KMS-11 (cell line): Measurements from ENCODE around the gene MEGF11.

Experiments used
- H2AFZ ChIP-seq: fragments of 200-600 bp; sonication (generic); 2 replicates; pipeline ENCODE4 v1.6.1; 2016; ENCODE audit warnings: antibody characterized with exemption, mixed run types, low read depth
- H3K27ac ChIP-seq: fragments of 200-600 bp; sonication (generic); 2 replicates; pipeline ENCODE4 v1.6.1; 2016; ENCODE audit warnings: mild to moderate bottlenecking, mixed run types
- H3K27me3 ChIP-seq: fragments of 200-600 bp; sonication (generic); 2 replicates; pipeline ENCODE4 v1.6.1; 2017; ENCODE audit warnings: mild to moderate bottlenecking, low read depth, mixed run types, moderate library complexity; ENCODE audit not compliant: insufficient read depth
- H3K36me3 ChIP-seq: fragments of 200-600 bp; sonication (generic); 2 replicates; pipeline ENCODE4 v1.6.1; 2017; ENCODE audit warnings: mild to moderate bottlenecking, mixed run types; ENCODE audit not compliant: insufficient read depth
- H3K4me1 ChIP-seq: fragments of 200-600 bp; sonication (generic); 2 replicates; pipeline ENCODE4 v1.6.1; 2016; ENCODE audit warnings: mild to moderate bottlenecking, low read depth, mixed run types; ENCODE audit not compliant: poor library complexity, severe bottlenecking
- H3K4me2 ChIP-seq: fragments of 200-600 bp; sonication (generic); 2 replicates; pipeline ENCODE4 v1.7.0; 2016; ENCODE audit warnings: mild to moderate bottlenecking, mixed run types
- H3K4me3 ChIP-seq: fragments of 200-600 bp; sonication (generic); IDR thresholded peaks from 2 replicates; pipeline ENCODE4 v1.6.1; 2017; ENCODE audit warnings: low read depth, low read length, mixed read lengths; ENCODE audit not compliant: insufficient read depth
- H3K79me2 ChIP-seq: fragments of 200-600 bp; sonication (generic); 2 replicates; pipeline ENCODE4 v1.6.1; 2016; ENCODE audit warnings: low read depth, mixed run types; ENCODE audit not compliant: insufficient read depth
- H3K9ac ChIP-seq: fragments of 200-600 bp; sonication (generic); 2 replicates; pipeline ENCODE4 v1.6.1; 2016; ENCODE audit warnings: mild to moderate bottlenecking, mixed run types
- H4K20me1 ChIP-seq: fragments of 200-600 bp; sonication (generic); 2 replicates; pipeline ENCODE4 v1.6.1; 2016; ENCODE audit warnings: mild to moderate bottlenecking, mixed run types; ENCODE audit not compliant: insufficient read depth
- TF ChIP-seq, protein P1 (sequence below): fragments of 200-600 bp; sonication (generic); conservative IDR thresholded peaks from 2 replicates; pipeline ENCODE4 v1.6.1; 2017; ENCODE audit warnings: low read depth, mild to moderate bottlenecking, antibody characterized with exemption, low read length, moderate library complexity, mixed read lengths

MEGF11 gene

DNA sequence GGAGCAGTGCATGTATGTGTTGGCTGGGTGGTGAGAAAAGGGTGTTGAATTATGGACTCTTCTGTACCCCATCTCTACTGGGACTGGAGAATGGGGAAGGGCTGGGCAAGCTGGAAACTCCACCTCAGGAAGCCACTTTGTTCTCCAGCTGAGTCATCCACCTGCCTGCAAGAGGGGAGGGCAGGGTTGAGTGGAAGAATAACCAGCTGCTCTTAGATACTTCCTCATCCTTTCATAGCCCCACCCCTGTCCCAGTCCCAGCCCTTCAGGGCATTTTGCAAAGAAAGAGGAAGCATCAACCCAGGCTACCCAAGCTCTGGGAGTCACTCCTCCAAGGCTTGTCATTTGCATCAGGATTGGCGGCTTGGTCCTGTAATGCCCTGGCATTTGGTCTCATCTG lies 351.2 kb downstream of the MEGF11 start:
- Histone ChIP-seq H3K27ac (no peak overlapping the region), H3K4me1 (peaks cover 9% of the 10 kb centered on the region), H3K4me2 (no peak overlapping the region), H3K9ac (no peak overlapping the region), H2AFZ (no peak overlapping the region), H3K27me3 (no peaks in the 10 kb centered on the region), H3K36me3 (no peaks in the 10 kb centered on the region), H4K20me1 (no peaks in the 10 kb centered on the region), H3K79me2 (no peaks in the 10 kb centered on the region), H3K4me3 (no peak overlapping the region)
- TF ChIP-seq, protein P1, sequence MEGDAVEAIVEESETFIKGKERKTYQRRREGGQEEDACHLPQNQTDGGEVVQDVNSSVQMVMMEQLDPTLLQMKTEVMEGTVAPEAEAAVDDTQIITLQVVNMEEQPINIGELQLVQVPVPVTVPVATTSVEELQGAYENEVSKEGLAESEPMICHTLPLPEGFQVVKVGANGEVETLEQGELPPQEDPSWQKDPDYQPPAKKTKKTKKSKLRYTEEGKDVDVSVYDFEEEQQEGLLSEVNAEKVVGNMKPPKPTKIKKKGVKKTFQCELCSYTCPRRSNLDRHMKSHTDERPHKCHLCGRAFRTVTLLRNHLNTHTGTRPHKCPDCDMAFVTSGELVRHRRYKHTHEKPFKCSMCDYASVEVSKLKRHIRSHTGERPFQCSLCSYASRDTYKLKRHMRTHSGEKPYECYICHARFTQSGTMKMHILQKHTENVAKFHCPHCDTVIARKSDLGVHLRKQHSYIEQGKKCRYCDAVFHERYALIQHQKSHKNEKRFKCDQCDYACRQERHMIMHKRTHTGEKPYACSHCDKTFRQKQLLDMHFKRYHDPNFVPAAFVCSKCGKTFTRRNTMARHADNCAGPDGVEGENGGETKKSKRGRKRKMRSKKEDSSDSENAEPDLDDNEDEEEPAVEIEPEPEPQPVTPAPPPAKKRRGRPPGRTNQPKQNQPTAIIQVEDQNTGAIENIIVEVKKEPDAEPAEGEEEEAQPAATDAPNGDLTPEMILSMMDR, result no peak

DNA sequence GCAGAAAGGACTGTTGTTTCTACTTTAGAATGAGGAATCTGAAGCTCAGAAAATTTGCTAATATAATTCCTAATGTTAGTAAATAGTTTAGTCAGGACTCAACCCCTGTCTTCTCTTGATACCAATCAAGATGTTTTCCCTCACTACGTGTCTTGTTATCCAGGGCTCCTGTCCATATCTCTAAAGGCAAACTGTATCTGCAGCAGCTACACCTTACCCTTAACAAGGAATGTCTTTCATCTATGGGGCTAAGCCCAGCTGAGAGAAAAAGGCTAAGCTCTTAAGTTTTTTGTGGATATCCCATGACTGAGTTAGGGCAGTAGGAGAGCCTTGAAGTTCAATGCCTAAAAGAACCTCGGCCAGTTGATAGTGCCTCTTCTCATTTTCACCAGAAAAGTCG lies 351.7 kb downstream of the MEGF11 start:
- TF ChIP-seq, protein P1, result no peak
- Histone ChIP-seq H3K9ac (no peak overlapping the region), H4K20me1 (no peaks in the 10 kb centered on the region), H2AFZ (no peak overlapping the region), H3K79me2 (no peaks in the 10 kb centered on the region), H3K27ac (no peak overlapping the region), H3K27me3 (no peaks in the 10 kb centered on the region), H3K4me3 (no peak overlapping the region), H3K4me1 (peaks cover 9% of the 10 kb centered on the region), H3K36me3 (no peaks in the 10 kb centered on the region), H3K4me2 (no peak overlapping the region)

DNA sequence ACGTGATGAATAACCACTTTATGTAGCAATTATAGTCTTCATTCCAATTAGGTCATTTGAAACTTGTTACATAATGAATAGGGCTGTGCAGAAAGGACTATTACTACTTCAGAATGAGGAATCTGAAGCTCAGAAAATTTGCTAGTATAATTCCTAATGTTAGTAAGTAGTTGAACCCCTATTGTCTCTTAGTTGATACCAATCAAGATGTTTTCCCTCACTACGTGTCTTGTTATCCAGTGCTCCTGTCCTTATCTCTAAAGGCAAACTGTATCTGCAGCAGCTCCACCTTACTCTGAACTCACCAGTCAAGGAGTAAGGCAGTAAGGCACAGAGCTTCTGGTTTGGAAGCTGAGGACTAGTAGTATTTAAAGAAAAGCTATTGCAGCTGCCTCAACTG lies 352.2 kb downstream of the MEGF11 start:
- Histone ChIP-seq H3K27ac (no peak overlapping the region), H2AFZ (no peak overlapping the region), H3K4me2 (no peak overlapping the region), H3K79me2 (no peaks in the 10 kb centered on the region), H3K36me3 (no peaks in the 10 kb centered on the region), H4K20me1 (no peaks in the 10 kb centered on the region), H3K4me3 (no peak overlapping the region), H3K27me3 (no peaks in the 10 kb centered on the region), H3K4me1 (peaks cover 9% of the 10 kb centered on the region), H3K9ac (no peak overlapping the region)
- TF ChIP-seq, protein P1, result no peak

DNA sequence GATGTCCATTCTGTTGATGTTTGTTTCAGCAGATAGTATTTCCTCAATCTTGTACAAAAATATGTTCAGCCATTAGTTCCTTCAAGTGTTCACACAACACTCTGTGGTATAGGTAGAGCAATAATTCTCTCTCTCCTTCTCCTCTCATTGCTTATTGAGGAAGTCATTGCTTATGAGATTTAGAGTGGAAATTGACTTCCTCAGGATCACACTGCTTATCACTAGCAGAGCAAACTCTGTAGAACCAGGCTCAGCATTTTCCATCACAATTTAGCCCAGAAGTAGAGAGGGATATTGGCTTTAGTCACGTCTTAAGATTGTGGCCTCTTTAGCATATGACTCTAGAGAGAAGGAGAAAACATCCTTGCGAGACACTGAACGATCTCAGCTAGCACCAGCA lies 353.1 kb downstream of the MEGF11 start:
- Histone ChIP-seq H2AFZ (no peak overlapping the region), H4K20me1 (no peaks in the 10 kb centered on the region), H3K4me3 (no peak overlapping the region), H3K27ac (no peak overlapping the region), H3K79me2 (no peaks in the 10 kb centered on the region), H3K36me3 (no peaks in the 10 kb centered on the region), H3K9ac (no peak overlapping the region), H3K4me2 (no peak overlapping the region), H3K4me1 (peaks cover 13% of the 10 kb centered on the region), H3K27me3 (no peaks in the 10 kb centered on the region)
- TF ChIP-seq, protein P1, result no peak
